ENCODE measurements around the gene DPF1. TPM values are rescaled to one million over a fixed set of nuclear protein-coding genes. Genes with fewer than 3 reads are reported as not detected.
"Not testable (repeated sequence)": the region's sequence is repeated elsewhere in the genome, so short reads cannot be mapped to it uniquely, and the experiment has no call there.

Gene DPF1
- total RNA-seq, 1 donor from 2014 or later: not detected

GRCh38 chr19:38234615-38235014, 10.6 kb upstream of the DPF1 start:
- TF ChIP-seq, protein P1, sequence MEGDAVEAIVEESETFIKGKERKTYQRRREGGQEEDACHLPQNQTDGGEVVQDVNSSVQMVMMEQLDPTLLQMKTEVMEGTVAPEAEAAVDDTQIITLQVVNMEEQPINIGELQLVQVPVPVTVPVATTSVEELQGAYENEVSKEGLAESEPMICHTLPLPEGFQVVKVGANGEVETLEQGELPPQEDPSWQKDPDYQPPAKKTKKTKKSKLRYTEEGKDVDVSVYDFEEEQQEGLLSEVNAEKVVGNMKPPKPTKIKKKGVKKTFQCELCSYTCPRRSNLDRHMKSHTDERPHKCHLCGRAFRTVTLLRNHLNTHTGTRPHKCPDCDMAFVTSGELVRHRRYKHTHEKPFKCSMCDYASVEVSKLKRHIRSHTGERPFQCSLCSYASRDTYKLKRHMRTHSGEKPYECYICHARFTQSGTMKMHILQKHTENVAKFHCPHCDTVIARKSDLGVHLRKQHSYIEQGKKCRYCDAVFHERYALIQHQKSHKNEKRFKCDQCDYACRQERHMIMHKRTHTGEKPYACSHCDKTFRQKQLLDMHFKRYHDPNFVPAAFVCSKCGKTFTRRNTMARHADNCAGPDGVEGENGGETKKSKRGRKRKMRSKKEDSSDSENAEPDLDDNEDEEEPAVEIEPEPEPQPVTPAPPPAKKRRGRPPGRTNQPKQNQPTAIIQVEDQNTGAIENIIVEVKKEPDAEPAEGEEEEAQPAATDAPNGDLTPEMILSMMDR (IDR thresholded peaks at IDR 0.05): no peak
- no peak overlapping the region for H3K4me3 ChIP-seq
- no peaks in the 10 kb centered on the region for H3K36me3 ChIP-seq
- H3K9me3 ChIP-seq: no peaks in the 10 kb centered on the region
- H3K27me3 ChIP-seq: no peaks in the 10 kb centered on the region
- intact Hi-C loops (cut with DNase I): loop anchor here (2.0 to 5.0 kb wide), 2 partner anchors 100 to 138 kb away; partner anchors contain the start of genes CATSPERG and PSMD8
- DNase-seq (ENCODE audit: low spot score in 2 of 2): no peak
- no peaks in the 10 kb centered on the region for H3K4me1 ChIP-seq
- no peak overlapping the region for H3K27ac ChIP-seq

GRCh38 chr19:38233740-38234251, 9.8 kb upstream of the DPF1 start:
- TF ChIP-seq, protein P1 (IDR thresholded peaks at IDR 0.05): peak; percentile 73 to 86 (median 82)

DNA sequence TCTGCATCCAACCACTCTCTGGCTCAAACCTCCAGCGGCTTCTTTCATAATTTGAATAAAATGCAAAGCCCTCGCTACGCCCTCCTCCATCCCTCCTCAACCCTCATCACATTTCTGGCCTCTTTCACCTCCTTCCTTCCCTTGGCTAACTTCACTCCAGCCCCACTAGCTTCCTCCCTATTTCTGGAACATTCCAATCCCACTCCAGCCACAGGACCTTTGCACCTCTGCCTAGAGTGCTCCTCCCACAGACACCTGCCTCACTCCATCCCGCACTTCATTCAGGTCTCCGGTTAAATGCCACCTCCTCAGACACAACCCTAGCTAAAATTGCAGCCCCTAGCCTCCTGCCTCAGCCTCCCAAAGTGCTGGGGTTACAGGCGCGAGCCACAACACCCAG, 7.9 kb upstream of the DPF1 start:
- Histone ChIP-seq H3K27me3 (peaks cover 18% of the 10 kb centered on the region), H3K27ac (no peak overlapping the region), H3K36me3 (no peaks in the 10 kb centered on the region), H3K4me1 (peaks cover 11 to 12% of the 10 kb centered on the region in 2 donors), H3K9me3 (no peaks in the 10 kb centered on the region), H3K4me3 (no peak overlapping the region)
- intact Hi-C loops (cut with DNase I): loop anchor here (5.0 kb wide), 1 partner anchor 140 kb away; the partner anchor contains the start of gene PSMD8
- TF ChIP-seq, protein P1 (IDR thresholded peaks at IDR 0.05): no peak
- no peak for DNase-seq (ENCODE audit: low spot score in 2 of 2)

More at GRCh38 chr19:38233740-38234251, 9.8 kb upstream of the DPF1 start:
- no peak overlapping the region for H3K27ac ChIP-seq
- DNase-seq (ENCODE audit: low spot score in 2 of 2): peak in 1 of 2 donors; percentile 88
- peaks cover 5% of the 10 kb centered on the region for H3K27me3 ChIP-seq
- H3K36me3 ChIP-seq: no peaks in the 10 kb centered on the region
- H3K4me1 ChIP-seq: peaks cover 5 to 6% of the 10 kb centered on the region in 2 donors
- intact Hi-C loops (cut with DNase I): loop anchor here (2.0 to 5.0 kb wide), 2 partner anchors 101 to 139 kb away; partner anchors contain the start of genes CATSPERG and PSMD8
- no peaks in the 10 kb centered on the region for H3K9me3 ChIP-seq
- H3K4me3 ChIP-seq: no peak overlapping the region

- not testable (repeated sequence) for H3K27ac ChIP-seq; H3K36me3 ChIP-seq; DNase-seq (ENCODE audit: low spot score in 2 of 2); H3K9me3 ChIP-seq; H3K4me3 ChIP-seq
- Histone ChIP-seq H3K27me3 (peaks cover 22% of the 10 kb centered on the region), H3K4me1 (peaks cover 11 to 12% of the 10 kb centered on the region in 2 donors)
- intact Hi-C loops (cut with DNase I): loop anchor here (5.0 kb wide), 1 partner anchor 142 kb away; the partner anchor contains the start of gene PSMD8
These were observed 6.6 kb upstream of the DPF1 start for GRCh38 chr19:38230506-38231133.

- H3K9me3 ChIP-seq: no peaks in the 10 kb centered on the region
- H3K4me3 ChIP-seq: peak overlapping the region in 1 of 2 donors; percentile 45
- peak in 1 of 2 donors; percentile 77 for DNase-seq (ENCODE audit: low spot score in 2 of 2)
- no peak overlapping the region for H3K27ac ChIP-seq
- peaks cover 32% of the 10 kb centered on the region for H3K27me3 ChIP-seq
- TF ChIP-seq, protein P1 (IDR thresholded peaks at IDR 0.05): no peak
- intact Hi-C loops (cut with DNase I): loop anchor here (5.0 kb wide), 3 partner anchors 87 to 327 kb away; partner anchors contain the start of gene PSMD8
- H3K36me3 ChIP-seq: no peaks in the 10 kb centered on the region
- H3K4me1 ChIP-seq: peaks cover 11 to 12% of the 10 kb centered on the region in 2 donors
These were observed 5.6 kb upstream of the DPF1 start for GRCh38 chr19:38229585-38230073.

Data from ascending aorta (tissue), 2 donors.